Measurements from ENCODE around the gene VPS11. TPM values are rescaled to one million over a fixed set of nuclear protein-coding genes. Genes with fewer than 3 reads are reported as not detected.

Gene VPS11
- total and polyA plus RNA-seq, 10 of the 15 experiments (the other 5 are each of a cell fraction or from before 2014, with no cell fraction given), result 15.8 to 26.4 (median 24.5) TPM

- TF ChIP-seq PRDM15 (CRISPR knock-in tag; IDR thresholded peaks at IDR 0.05) (no peak), RUNX3 (IDR thresholded peaks at IDR 0.05; ENCODE audit: low read length) (peak; percentile 25; the same call in 1 of the 2 replicates), IKZF1 (conservative IDR thresholded peaks at IDR 0.05) (peak; percentile 54; the same call in 1 of the 2 replicates), YY1 (IDR thresholded peaks at IDR 0.05; ENCODE audit: low read depth, low read length) (0 out of 2 replicates have a peak, but pooled peaks have one; percentile 12), SRF (IDR thresholded peaks at IDR 0.05; ENCODE audit: low read depth in 2 of 2, low read length in 2 of 2) (no peak), RBBP5 (conservative IDR thresholded peaks at IDR 0.05) (no peak), ATF2 (IDR thresholded peaks at IDR 0.05; ENCODE audit: low read length) (no peak), IRF4 (IDR thresholded peaks at IDR 0.05; ENCODE audit: low read depth, low read length) (no peak), POLR2AphosphoS2 (IDR thresholded peaks at IDR 0.05; ENCODE audit: low read depth, low read length) (peak; percentile 73), SKIL (IDR thresholded peaks at IDR 0.05; ENCODE audit: low read depth, poor library complexity, severe bottlenecking) (peak; percentile 17), RAD21 (IDR thresholded peaks at IDR 0.05; ENCODE audit: insufficient read depth, low read depth, low read length) (no peak), ATF3 (IDR thresholded peaks at IDR 0.05; ENCODE audit: borderline replicate concordance, extremely low read depth, low read depth, low read length) (no peak), ZNF274 (IDR thresholded peaks at IDR 0.05; ENCODE audit: insufficient read depth, insufficient read length) (no peak), E4F1 (IDR thresholded peaks at IDR 0.05; ENCODE audit: borderline replicate concordance, partially characterized antibody) (peak; percentile 51), CREM (IDR thresholded peaks at IDR 0.05; ENCODE audit: low read depth) (peak; percentile 91), ZSCAN29 (IDR thresholded peaks at IDR 0.05) (peak; percentile 92), KDM1A (IDR thresholded peaks at IDR 0.05; ENCODE audit: borderline replicate concordance) (no peak), TCF7 (IDR thresholded peaks at IDR 0.05; ENCODE audit: borderline replicate concordance) (no peak), JUND (IDR thresholded peaks at IDR 0.05; ENCODE audit: low read depth, low read length) (no peak), RB1 (IDR thresholded peaks at IDR 0.05; ENCODE audit: borderline replicate concordance) (peak; percentile 81; the same call in 1 of the 2 replicates), HDAC2 (IDR thresholded peaks at IDR 0.05) (no peak)
Measured at GRCh38 chr11:119084663-119085436, 17.2 kb downstream of the VPS11 start, which contains the start of gene HMBS (continued).

Data from GM12878 (cell line).